Fibroblast of mammary gland (primary cell): ENCODE results near the gene FIGN.

ENCODE experiments used
- DNase-seq: peaks from one replicate; pipeline ENCODE4 v3.0.0-alpha.2; 2010; ENCODE audit warnings: low read depth
- H3K4me3 ChIP-seq: 2 replicates; pipeline ENCODE4 v1.5.1; 2011; ENCODE audit warnings: low read depth, mild to moderate bottlenecking, low read length, moderate library complexity; ENCODE audit not compliant: control insufficient read depth
- CTCF ChIP-seq: conservative IDR thresholded peaks from 2 replicates; pipeline ENCODE4 v1.5.1; 2011; ENCODE audit warnings: low read depth, low read length, inconsistent platforms; ENCODE audit not compliant: control insufficient read depth, insufficient read depth

Gene FIGN

GRCh38 chr2:163625632-163626031, 110.2 kb downstream of the FIGN start:
- no peak for TF ChIP-seq CTCF
- DNase-seq = no peak
- no peak overlapping the region for H3K4me3 ChIP-seq

- no peak overlapping the region for H3K4me3 ChIP-seq
- TF ChIP-seq CTCF = no peak
- DNase-seq = no peak
These were observed 114.3 kb downstream of the FIGN start for GRCh38 chr2:163621445-163622004.

GRCh38 chr2:163617517-163617916, 118.3 kb downstream of the FIGN start:
- DNase-seq = no peak
- H3K4me3 ChIP-seq = no peak overlapping the region
- TF ChIP-seq CTCF = no peak

GRCh38 chr2:163613266-163613731, 122.5 kb downstream of the FIGN start:
- no peak for DNase-seq
- no peak for TF ChIP-seq CTCF
- H3K4me3 ChIP-seq = no peak overlapping the region

- DNase-seq = no peak
- H3K4me3 ChIP-seq = no peak overlapping the region
- no peak for TF ChIP-seq CTCF
These were observed 123.5 kb downstream of the FIGN start for GRCh38 chr2:163612332-163612731.

GRCh38 chr2:163611557-163611906, 124.3 kb downstream of the FIGN start:
- no peak for TF ChIP-seq CTCF
- no peak for DNase-seq
- no peak overlapping the region for H3K4me3 ChIP-seq
